AG04449 (cell line): ENCODE measurements around the gene DCTN5.
"Not testable (repeated sequence)": the region's sequence is repeated elsewhere in the genome, so short reads cannot be mapped to it uniquely, and the experiment has no call there.

Source experiments
- CTCF ChIA-PET: fragments of 350-600 bp; formaldehyde crosslinking; extraction: SDS; loops from one replicate; lab custom pipeline; 2021; ENCODE audit warnings: antibody characterized with exemption; lab: Yijun Ruan, JAX
- POLR2A ChIA-PET: fragments of 400-600, 350-600 bp; formaldehyde crosslinking; extraction: SDS; loops from one replicate; lab custom pipeline; 2020; ENCODE audit warnings: antibody characterized with exemption, inconsistent platforms; lab: Yijun Ruan, JAX
- DNase-seq: peaks from one replicate; pipeline ENCODE4 v3.0.0-alpha.2; 2010; ENCODE audit warnings: low read depth, low spot score
- H3K4me3 ChIP-seq: 2 replicates; pipeline ENCODE4 v1.5.1; 2011; ENCODE audit warnings: low read depth, mild to moderate bottlenecking, control low read depth, low read length
- TF ChIP-seq, protein P1 (sequence below): IDR thresholded peaks from one replicate; pipeline ENCODE4 v1.5.1; 2011; ENCODE audit warnings: mild to moderate bottlenecking, moderate library complexity, low read length, control low read depth, inconsistent platforms; ENCODE audit not compliant: insufficient read depth; ENCODE audit errors: missing control alignments

Gene DCTN5

DNA sequence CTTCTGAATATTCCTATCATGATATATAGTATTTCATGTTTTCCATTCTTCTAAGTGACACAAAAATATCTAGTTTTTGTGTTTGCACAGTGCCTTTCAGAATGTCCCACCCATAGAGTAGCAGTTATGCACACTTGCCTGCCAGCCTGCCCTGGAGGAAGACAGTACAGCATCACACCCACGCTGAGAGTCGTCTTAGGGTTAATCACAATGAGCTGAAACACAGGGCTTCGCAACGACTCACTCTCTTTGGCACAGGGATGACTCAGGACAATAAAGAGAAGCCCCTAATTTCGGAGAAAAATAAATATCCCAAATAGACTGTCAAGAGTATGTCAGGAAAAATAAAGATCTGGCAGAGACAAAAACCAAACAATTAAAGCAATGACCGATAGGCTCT lies 33.5 kb upstream of the DCTN5 start:
- TF ChIP-seq, protein P1, sequence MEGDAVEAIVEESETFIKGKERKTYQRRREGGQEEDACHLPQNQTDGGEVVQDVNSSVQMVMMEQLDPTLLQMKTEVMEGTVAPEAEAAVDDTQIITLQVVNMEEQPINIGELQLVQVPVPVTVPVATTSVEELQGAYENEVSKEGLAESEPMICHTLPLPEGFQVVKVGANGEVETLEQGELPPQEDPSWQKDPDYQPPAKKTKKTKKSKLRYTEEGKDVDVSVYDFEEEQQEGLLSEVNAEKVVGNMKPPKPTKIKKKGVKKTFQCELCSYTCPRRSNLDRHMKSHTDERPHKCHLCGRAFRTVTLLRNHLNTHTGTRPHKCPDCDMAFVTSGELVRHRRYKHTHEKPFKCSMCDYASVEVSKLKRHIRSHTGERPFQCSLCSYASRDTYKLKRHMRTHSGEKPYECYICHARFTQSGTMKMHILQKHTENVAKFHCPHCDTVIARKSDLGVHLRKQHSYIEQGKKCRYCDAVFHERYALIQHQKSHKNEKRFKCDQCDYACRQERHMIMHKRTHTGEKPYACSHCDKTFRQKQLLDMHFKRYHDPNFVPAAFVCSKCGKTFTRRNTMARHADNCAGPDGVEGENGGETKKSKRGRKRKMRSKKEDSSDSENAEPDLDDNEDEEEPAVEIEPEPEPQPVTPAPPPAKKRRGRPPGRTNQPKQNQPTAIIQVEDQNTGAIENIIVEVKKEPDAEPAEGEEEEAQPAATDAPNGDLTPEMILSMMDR: no peak
- no peak for DNase-seq
- POLR2A ChIA-PET: no interaction called here
- CTCF ChIA-PET: interaction anchor here (0.6 to 1.0 kb wide), 2 partner anchors 11 kb away, joined by 3 to 5 read pairs; no protein-coding TSS in a partner anchor
- no peak overlapping the region for H3K4me3 ChIP-seq

DNA sequence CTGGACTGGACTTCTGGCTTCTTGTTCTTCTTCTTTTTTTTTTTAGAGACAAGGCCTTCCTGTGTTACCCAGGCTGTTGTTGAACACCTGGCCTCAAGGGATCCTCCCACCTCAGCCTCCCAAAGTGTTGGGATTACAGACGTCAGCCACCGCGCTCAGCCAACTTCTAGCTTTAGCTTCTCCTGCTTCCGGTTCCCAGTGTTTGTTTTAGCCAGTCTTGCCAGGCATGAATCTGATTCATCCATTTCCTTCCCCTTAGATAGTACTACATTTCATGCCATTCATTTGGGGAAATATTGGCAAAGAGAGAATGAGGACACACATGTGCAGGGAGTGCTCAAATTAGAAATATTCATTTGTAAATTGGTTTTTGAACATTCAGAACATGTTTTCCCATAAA lies 33.1 kb upstream of the DCTN5 start:
- no peak overlapping the region for H3K4me3 ChIP-seq
- no peak for DNase-seq
- TF ChIP-seq, protein P1: no peak
- ChIA-PET POLR2A (no interaction called here), CTCF (interaction anchor here (0.6 kb wide), 1 partner anchor 11 kb away, joined by 3 read pairs; no protein-coding TSS in a partner anchor)

DNA sequence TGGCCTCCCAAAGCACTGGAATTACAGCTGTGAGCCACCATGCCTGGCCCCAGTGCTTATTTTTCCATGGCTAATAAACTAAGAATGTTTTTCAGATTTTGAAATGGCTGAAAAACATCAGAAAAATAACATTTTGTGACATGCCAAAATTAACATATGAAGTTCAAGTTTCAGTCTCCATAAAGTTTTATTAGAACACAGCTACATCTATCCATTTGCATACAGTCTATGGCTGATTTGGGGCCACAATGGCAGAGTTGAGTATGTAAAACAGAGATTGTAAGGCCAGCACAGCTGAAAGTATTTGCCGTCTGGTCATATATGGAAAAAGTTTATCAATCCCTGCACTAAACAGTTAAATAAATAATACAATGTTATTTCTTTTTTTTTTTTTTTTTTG lies 31.3 kb upstream of the DCTN5 start:
- POLR2A ChIA-PET: no interaction called here

DNA sequence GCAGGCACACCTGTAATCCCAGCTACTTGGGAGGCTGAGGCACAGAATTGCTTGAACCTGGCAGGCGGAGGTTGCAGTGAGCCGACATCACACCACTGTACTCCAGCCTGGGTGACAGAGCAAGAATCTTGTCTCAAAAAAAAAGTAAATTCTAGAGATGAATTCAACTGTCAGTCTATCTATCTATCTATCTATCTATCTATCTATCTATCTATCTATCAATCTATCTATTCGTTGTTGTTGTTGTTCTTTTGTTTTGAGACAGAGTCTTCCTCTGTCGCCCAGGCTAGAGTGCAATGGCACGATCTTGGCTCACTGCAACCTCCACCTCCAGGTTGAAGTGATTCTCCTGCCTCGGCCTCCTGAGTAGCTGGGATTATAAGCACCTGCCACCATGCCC lies 30.4 kb upstream of the DCTN5 start:
- CTCF ChIA-PET: interaction anchor here (5.4 kb wide), 1 partner anchor 13 kb away, joined by 25 read pairs; the partner anchor contains the start of gene NDUFAB1
- not testable (repeated sequence) for H3K4me3 ChIP-seq

More for the DNA sequence above, 31.3 kb upstream of the DCTN5 start:
- H3K4me3 ChIP-seq: no peak overlapping the region
- CTCF ChIA-PET: interaction anchor here (1.6 kb wide), 1 partner anchor 13 kb away, joined by 4 read pairs; no protein-coding TSS in a partner anchor
- DNase-seq: no peak
- TF ChIP-seq, protein P1: no peak

DNA sequence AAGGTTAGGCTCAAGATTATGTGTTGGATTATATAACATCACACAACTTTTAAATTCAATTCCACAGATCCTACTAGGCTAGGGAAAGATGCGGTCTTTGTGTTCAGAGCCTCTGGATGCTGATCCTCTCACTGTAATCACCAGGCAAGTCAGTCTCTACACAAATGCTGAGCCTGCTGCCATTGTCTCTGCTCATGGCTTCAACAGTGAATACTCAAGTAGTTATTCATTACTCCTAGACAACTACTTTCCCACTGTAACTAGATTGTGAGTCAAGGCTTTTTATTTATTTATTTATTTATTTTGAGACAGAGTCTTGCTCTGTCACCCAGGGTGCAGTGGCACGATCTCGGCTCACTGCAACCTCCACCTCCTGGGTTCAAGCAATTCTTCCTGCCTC lies 29.3 kb upstream of the DCTN5 start:
- ChIA-PET CTCF (interaction anchor here (5.4 kb wide), 1 partner anchor 14 kb away, joined by 25 read pairs; the partner anchor contains the start of gene NDUFAB1), POLR2A (no interaction called here)
- no peak for DNase-seq
- no peak overlapping the region for H3K4me3 ChIP-seq
- TF ChIP-seq, protein P1: no peak

More for the DNA sequence above, 30.4 kb upstream of the DCTN5 start:
- POLR2A ChIA-PET, DNase-seq: not testable (repeated sequence)

DNA sequence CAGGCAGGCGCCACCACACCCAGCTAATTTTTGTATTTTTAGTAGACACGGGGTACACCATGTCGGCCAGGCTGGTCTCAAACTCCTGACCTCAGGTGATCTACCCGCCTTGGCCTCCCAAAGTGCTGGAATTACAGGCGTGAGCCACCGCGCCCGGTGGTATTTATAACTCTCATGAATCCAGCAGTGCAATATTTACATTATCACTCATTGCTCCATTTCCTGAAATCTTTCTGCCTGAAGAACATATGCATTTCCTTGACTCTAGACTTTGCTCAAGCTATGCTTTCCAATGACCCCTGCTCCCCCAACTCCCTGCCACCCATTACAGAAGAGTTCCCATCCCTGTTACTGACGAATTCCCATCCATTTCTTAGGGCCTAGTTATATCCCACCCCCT lies 25.5 kb upstream of the DCTN5 start:
- CTCF ChIA-PET: interaction anchor here (5.4 kb wide), 1 partner anchor 18 kb away, joined by 25 read pairs; the partner anchor contains the start of gene NDUFAB1
- TF ChIP-seq, protein P1: no peak
- DNase-seq: no peak

DNA sequence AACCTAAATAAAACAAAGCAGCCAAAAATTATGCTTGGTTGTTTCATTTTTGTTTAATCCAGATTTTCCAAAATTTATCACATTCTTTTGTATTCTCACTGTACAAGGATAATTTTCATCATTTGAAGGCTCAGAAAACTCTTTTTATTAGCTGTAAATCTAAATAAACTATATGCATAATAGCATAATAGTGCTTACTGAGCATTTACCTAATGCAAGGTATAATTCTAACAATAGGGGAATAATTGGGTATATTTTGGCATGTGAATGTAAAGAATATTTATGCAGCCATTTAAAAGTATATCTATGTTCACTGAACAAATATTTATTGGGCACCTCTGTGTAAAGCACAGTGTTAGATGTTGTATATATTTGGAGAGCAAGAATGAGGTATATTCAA lies 17.2 kb upstream of the DCTN5 start:
- DNase-seq: no peak
- H3K4me3 ChIP-seq: no peak overlapping the region
- CTCF ChIA-PET: no interaction called here
- TF ChIP-seq, protein P1: no peak
- POLR2A ChIA-PET: no interaction called here

More for the DNA sequence above, 25.5 kb upstream of the DCTN5 start:
- no peak overlapping the region for H3K4me3 ChIP-seq
- POLR2A ChIA-PET: no interaction called here
